HepG2 (cell line): ENCODE results near the gene TPRG1L. TPM values are rescaled to one million over a fixed set of nuclear protein-coding genes. Genes with fewer than 3 reads are reported as not detected.

Experiments
- ATAC-seq: fragments of 200-7000 bp; cut with Tn5 transposase; 3 replicates; pipeline ENCODE4 v1.9.1; 2020; ENCODE audit warnings: mild to moderate bottlenecking, moderate library complexity
- BruUV-seq: library from RNA; stranded (reverse); fragments of 400-500 nt; replicated peaks from 2 replicates; lab custom pipeline; 2021; lab: Mats Ljungman, UMichigan
- CTCF ChIA-PET: fragments of 300-600 bp; formaldehyde crosslinking; extraction: SDS; loops from one replicate; lab custom pipeline; 2021; ENCODE audit warnings: low total read pairs, inconsistent platforms, low intra/inter-chr PET ratio; lab: Yijun Ruan, JAX
- POLR2A ChIA-PET: fragments of 350-600 bp; sonication (Branson Sonifier 250); formaldehyde crosslinking; loops from one replicate; lab custom pipeline; 2020; ENCODE audit warnings: antibody characterized with exemption, inconsistent platforms; lab: Yijun Ruan, JAX
- DNase-seq: peaks from one replicate; pipeline ENCODE4 v3.0.0-alpha.2; 2015; ENCODE audit warnings: low spot score
- FAIRE-seq: peaks from 3 replicates; lab custom pipeline; 2011; peaks lifted over from hg19 to GRCh38; lab: Jason Lieb, UNC
- H2AFZ ChIP-seq: one replicate; pipeline ENCODE4 v1.6.1; 2011; ENCODE audit warnings: low read length, inconsistent platforms
- H3K27ac ChIP-seq: fragments of 300-600 bp; 3 replicates; pipeline ENCODE4 v1.8.0; 2011; ENCODE audit warnings: mixed run types, mild to moderate bottlenecking, mixed read lengths, low read length, inconsistent platforms; ENCODE audit not compliant: insufficient read depth; ENCODE audit errors: extremely low read length
- H3K27me3 ChIP-seq, 2 experiments: fragments of 200-600 bp in 1 of 2; 2 replicates in 1 of 2; 3 replicates in 1 of 2; pipeline versions ENCODE4 v1.6.0 to v1.8.0; 2011; ENCODE audit warnings: low read length in 2 of 2, mild to moderate bottlenecking in 2 of 2, moderate library complexity in 2 of 2, inconsistent platforms in 1 of 2; ENCODE audit not compliant: insufficient read depth in 2 of 2, control insufficient read depth in 1 of 2
- H3K36me3 ChIP-seq, 2 experiments: fragments of 200-600 bp in 1 of 2; replicated peaks in 1 of 2; 2 replicates in 1 of 2; 3 replicates in 1 of 2; pipeline versions ENCODE4 v1.5.1 to v1.8.0; 2011; ENCODE audit warnings: low read length in 2 of 2, inconsistent platforms in 1 of 2; ENCODE audit not compliant: insufficient read depth in 2 of 2, control insufficient read depth in 1 of 2
- H3K4me1 ChIP-seq: 2 replicates; pipeline ENCODE4 v1.5.1; 2012; ENCODE audit warnings: low read length, inconsistent platforms; ENCODE audit not compliant: insufficient read depth
- H3K4me2 ChIP-seq: 2 replicates; pipeline ENCODE4 v1.6.0; 2011; ENCODE audit warnings: low read depth, low read length, inconsistent platforms
- H3K4me3 ChIP-seq, 3 experiments: fragments of 200-600 bp in 1 of 3; sonication (generic), shearing (Covaris generic) in 1 of 3; replicated peaks in 1 of 3; 2 replicates each; pipeline ENCODE4 v1.5.1; 2011 to 2016; ENCODE audit warnings: low read length in 3 of 3, inconsistent platforms in 2 of 3, low read depth in 2 of 3, mild to moderate bottlenecking in 2 of 3, control low read depth in 1 of 3, mixed read lengths in 1 of 3; ENCODE audit not compliant: insufficient read depth in 1 of 3
- H3K79me2 ChIP-seq: one replicate; pipeline ENCODE4 v1.6.1; 2011; ENCODE audit warnings: low read length, inconsistent platforms; ENCODE audit not compliant: insufficient read depth
- H3K9ac ChIP-seq: 2 replicates; pipeline ENCODE4 v1.6.0; 2011; ENCODE audit warnings: mild to moderate bottlenecking, low read depth, low read length, inconsistent platforms; ENCODE audit not compliant: insufficient read depth
- H3K9me3 ChIP-seq: 2 replicates; pipeline ENCODE4 v1.5.1; 2012; ENCODE audit warnings: mild to moderate bottlenecking, low read length
- H4K20me1 ChIP-seq: 2 replicates; pipeline ENCODE4 v1.6.0; 2011; ENCODE audit warnings: inconsistent platforms, mild to moderate bottlenecking, low read length, moderate library complexity; ENCODE audit not compliant: insufficient read depth
- FOXM1 ChIP-seq: sonication (generic); formaldehyde crosslinking; IDR thresholded peaks from 2 replicates; pipeline ENCODE4 v1.5.0; 2020; ENCODE audit warnings: missing genetic modification reagents
- MXD4 ChIP-seq: IDR thresholded peaks from 2 replicates; pipeline ENCODE4 v1.6.1; 2016; ENCODE audit warnings: mild to moderate bottlenecking, missing biosample characterization, missing genetic modification reagents
- RAD51 ChIP-seq: fragments of 450-650 bp; IDR thresholded peaks from 2 replicates; pipeline ENCODE4 v1.6.1; 2016; ENCODE audit warnings: borderline replicate concordance
- ZNF3 ChIP-seq: IDR thresholded peaks from 2 replicates; pipeline ENCODE4 v1.7.0; 2017; ENCODE audit warnings: inconsistent platforms
- WGBS: methylation state at CpG from one replicate; pipeline ENCODE4 v1.1.6; 2017; ENCODE audit warnings: low lambda C conversion rate; 5-methylcytosine and 5-hydroxymethylcytosine counted together
- in situ Hi-C: cut with HindIII; loops from 2 replicates; pipeline ENCODE4 v1.10.0; 2017; ENCODE audit warnings: low pct_unique_long_range_greater_than_20kb; ENCODE audit not compliant: extremely low pct_ligation_motif_present
- intact Hi-C: fragments of 100-400 bp; cut with micrococcal nuclease; formaldehyde crosslinking; loops from one replicate; pipeline ENCODE4 v1.10.0; 2022; ENCODE audit not compliant: unreplicated experiment
- polyA plus RNA-seq, 8 experiments: library from polyadenylated mRNA; depleted of rRNA in 3 of 8; stranded (reverse) in 7 of 8; unstranded in 1 of 8; fragments of >200 nt; fragmentation: Illumina TruSeq in 4 of 8; extraction: Trizol in 4 of 8; gene quantifications; 2 replicates each; pipeline versions ENCODE4 v1.2.1 to v1.2.3, GENCODE V29; 2011 to 2016; ENCODE audit warnings: low read depth in 4 of 8, missing spikeins in 1 of 8, mixed read lengths in 1 of 8; ENCODE audit not compliant: insufficient read depth in 1 of 8
- total RNA-seq, 5 experiments: library from RNA; depleted of rRNA; stranded (reverse); fragments of >200 nt; fragmentation: Illumina TruSeq; extraction: Trizol; gene quantifications; 2 replicates each; pipeline ENCODE4 v1.2.3, GENCODE V29; 2016; ENCODE audit warnings: low read depth in 1 of 5
- TF ChIP-seq, protein P1 (sequence below): sonication (generic); formaldehyde crosslinking; IDR thresholded peaks from one replicate; pipeline ENCODE4 v1.5.1; 2020; ENCODE audit warnings: mild to moderate bottlenecking, missing genetic modification reagents; ENCODE audit errors: not compliant biosample characterization
- TF ChIP-seq, protein P2 (sequence below): sonication (generic); formaldehyde crosslinking; IDR thresholded peaks from 2 replicates; pipeline ENCODE4 v1.4.0; 2020; ENCODE audit warnings: missing genetic modification reagents, borderline replicate concordance

TPRG1L gene
- total and polyA plus RNA-seq, 2 of the 13 experiments (the other 11 are each of a cell fraction or from before 2014, with no cell fraction given) = 21.3 to 37.4 TPM

DNA sequence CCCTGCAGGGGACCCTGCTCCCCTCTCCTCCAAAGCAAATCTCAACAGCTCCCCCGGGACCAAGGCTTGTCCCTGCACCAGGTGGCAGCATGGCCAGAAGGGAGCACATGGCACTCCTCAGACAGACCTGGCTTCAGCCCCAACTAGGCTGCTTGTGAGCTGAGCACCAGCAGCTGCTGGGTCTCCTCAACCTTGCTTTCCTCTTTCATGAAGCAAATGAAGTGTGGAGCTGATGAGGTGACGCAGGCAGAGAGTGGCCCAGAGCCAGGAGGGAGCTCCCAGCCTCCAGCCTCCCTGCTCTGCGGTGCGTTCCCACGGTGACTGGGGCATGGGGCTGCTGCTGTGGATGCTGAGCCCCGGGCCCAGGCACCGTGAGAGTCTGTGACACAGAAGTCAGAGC is 47.5 kb upstream of the TPRG1L start (continued):
- TF ChIP-seq, protein P1, sequence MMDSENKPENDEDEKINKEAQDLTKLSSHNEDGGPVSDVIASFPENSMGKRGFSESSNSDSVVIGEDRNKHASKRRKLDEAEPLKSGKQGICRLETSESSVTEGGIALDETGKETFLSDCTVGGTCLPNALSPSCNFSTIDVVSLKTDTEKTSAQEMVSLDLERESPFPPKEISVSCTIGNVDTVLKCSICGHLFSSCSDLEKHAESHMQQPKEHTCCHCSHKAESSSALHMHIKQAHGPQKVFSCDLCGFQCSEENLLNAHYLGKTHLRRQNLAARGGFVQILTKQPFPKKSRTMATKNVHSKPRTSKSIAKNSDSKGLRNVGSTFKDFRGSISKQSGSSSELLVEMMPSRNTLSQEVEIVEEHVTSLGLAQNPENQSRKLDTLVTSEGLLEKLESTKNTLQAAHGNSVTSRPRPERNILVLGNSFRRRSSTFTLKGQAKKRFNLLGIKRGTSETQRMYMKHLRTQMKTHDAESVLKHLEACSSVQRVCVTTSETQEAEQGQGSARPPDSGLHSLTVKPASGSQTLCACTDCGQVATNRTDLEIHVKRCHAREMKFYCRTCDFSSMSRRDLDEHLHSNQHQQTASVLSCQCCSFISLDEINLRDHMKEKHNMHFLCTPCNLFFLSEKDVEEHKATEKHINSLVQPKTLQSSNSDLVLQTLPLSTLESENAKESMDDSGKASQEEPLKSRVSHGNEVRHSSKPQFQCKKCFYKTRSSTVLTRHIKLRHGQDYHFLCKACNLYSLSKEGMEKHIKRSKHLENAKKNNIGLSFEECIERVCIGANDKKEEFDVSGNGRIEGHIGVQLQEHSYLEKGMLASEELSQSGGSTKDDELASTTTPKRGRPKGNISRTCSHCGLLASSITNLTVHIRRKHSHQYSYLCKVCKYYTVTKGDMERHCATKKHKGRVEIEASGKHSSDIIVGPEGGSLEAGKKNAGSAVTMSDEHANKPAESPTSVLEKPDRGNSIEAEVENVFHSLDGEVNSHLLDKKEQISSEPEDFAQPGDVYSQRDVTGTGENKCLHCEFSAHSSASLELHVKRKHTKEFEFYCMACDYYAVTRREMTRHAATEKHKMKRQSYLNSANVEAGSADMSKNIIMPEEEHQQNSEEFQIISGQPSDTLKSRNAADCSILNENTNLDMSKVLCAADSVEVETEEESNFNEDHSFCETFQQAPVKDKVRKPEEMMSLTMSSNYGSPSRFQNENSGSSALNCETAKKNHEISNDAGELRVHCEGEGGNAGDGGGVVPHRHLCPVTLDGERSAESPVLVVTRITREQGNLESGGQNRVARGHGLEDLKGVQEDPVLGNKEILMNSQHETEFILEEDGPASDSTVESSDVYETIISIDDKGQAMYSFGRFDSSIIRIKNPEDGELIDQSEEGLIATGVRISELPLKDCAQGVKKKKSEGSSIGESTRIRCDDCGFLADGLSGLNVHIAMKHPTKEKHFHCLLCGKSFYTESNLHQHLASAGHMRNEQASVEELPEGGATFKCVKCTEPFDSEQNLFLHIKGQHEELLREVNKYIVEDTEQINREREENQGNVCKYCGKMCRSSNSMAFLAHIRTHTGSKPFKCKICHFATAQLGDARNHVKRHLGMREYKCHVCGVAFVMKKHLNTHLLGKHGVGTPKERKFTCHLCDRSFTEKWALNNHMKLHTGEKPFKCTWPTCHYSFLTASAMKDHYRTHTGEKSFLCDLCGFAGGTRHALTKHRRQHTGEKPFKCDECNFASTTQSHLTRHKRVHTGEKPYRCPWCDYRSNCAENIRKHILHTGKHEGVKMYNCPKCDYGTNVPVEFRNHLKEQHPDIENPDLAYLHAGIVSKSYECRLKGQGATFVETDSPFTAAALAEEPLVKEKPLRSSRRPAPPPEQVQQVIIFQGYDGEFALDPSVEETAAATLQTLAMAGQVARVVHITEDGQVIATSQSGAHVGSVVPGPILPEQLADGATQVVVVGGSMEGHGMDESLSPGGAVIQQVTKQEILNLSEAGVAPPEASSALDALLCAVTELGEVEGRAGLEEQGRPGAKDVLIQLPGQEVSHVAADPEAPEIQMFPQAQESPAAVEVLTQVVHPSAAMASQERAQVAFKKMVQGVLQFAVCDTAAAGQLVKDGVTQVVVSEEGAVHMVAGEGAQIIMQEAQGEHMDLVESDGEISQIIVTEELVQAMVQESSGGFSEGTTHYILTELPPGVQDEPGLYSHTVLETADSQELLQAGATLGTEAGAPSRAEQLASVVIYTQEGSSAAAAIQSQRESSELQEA (CRISPR knock-in tag) = no peak
- no peak for TF ChIP-seq FOXM1 (CRISPR knock-in tag)

DNA sequence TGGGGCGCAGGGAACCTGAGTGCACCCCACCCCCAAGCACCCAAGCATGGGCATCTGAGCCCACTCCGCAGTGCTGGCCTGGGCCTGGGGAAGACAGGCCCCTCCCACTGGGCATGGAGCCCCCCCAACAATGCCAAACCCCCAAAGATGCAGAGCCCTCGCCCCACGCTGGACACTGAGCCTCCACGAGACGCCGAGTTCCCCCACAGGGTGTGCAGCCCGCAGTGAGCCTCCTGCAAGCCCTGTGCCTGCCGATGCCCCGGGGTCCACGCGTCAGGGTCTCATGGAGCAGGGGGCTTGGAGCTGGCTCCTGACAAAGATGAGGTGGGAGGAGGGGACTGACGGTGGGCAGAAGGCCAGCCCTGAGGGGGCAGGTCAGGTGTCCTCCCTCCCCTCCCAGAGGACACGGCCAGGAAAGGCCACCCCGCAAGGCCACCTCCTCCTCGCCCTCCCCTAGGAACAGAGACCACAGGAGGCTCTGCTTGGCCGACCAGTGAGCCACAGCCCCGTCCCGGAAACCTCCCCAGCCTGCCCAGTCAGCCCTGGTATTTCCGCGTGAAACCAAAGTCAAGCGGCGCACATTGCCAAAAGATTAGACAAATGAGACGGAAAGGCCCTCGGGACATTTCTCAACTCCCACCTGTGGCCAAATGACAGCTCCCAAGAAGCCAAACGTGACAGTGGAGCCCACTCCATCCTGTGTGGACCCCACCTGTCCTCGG is 46.9 kb upstream of the TPRG1L start:
- intact Hi-C loops (no loop called here), in situ Hi-C loops (no loop called here)
- no peaks in the 10 kb centered on the region for H4K20me1 ChIP-seq
- WGBS = 13% methylated on average over 9 of the region's 27 CpGs
- ChIA-PET CTCF (no interaction called here), POLR2A (no interaction called here)
- H3K27me3 ChIP-seq = peaks cover 19 to 44% of the 10 kb centered on the region in 2 experiments
- H2AFZ ChIP-seq = no peak overlapping the region
- ATAC-seq (no peak), DNase-seq (no peak), FAIRE-seq (no peak)
- no peak overlapping the region for H3K4me2 ChIP-seq
- no TSS peak for BruUV-seq
- H3K4me3 ChIP-seq = no peak overlapping the region
- no peak overlapping the region for H3K9ac ChIP-seq
- no peaks in the 10 kb centered on the region for H3K36me3 ChIP-seq
- no peaks in the 10 kb centered on the region for H3K9me3 ChIP-seq
- no peak overlapping the region for H3K27ac ChIP-seq
- H3K4me1 ChIP-seq = no peaks in the 10 kb centered on the region
- H3K79me2 ChIP-seq = no peaks in the 10 kb centered on the region
- TF ChIP-seq RAD51 = no peak
- TF ChIP-seq MXD4 (CRISPR knock-in tag) = no peak
- TF ChIP-seq, protein P2, sequence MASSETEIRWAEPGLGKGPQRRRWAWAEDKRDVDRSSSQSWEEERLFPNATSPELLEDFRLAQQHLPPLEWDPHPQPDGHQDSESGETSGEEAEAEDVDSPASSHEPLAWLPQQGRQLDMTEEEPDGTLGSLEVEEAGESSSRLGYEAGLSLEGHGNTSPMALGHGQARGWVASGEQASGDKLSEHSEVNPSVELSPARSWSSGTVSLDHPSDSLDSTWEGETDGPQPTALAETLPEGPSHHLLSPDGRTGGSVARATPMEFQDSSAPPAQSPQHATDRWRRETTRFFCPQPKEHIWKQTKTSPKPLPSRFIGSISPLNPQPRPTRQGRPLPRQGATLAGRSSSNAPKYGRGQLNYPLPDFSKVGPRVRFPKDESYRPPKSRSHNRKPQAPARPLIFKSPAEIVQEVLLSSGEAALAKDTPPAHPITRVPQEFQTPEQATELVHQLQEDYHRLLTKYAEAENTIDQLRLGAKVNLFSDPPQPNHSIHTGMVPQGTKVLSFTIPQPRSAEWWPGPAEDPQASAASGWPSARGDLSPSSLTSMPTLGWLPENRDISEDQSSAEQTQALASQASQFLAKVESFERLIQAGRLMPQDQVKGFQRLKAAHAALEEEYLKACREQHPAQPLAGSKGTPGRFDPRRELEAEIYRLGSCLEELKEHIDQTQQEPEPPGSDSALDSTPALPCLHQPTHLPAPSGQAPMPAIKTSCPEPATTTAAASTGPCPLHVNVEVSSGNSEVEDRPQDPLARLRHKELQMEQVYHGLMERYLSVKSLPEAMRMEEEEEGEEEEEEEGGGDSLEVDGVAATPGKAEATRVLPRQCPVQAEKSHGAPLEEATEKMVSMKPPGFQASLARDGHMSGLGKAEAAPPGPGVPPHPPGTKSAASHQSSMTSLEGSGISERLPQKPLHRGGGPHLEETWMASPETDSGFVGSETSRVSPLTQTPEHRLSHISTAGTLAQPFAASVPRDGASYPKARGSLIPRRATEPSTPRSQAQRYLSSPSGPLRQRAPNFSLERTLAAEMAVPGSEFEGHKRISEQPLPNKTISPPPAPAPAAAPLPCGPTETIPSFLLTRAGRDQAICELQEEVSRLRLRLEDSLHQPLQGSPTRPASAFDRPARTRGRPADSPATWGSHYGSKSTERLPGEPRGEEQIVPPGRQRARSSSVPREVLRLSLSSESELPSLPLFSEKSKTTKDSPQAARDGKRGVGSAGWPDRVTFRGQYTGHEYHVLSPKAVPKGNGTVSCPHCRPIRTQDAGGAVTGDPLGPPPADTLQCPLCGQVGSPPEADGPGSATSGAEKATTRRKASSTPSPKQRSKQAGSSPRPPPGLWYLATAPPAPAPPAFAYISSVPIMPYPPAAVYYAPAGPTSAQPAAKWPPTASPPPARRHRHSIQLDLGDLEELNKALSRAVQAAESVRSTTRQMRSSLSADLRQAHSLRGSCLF (CRISPR knock-in tag) = no peak
- TF ChIP-seq ZNF3 (CRISPR knock-in tag) = no peak
- TF ChIP-seq, all 625 proteins: peak for 0
